ENCODE results near the gene IFT27.

IFT27 gene

GRCh38 chr22:36775964-36776669 lies at the start of gene IFT27:
IFT27 (minus strand) TSS chr22:36776119; CDS start chr22:36775707, 412 bp downstream.
- peak; percentile 100 for DNase-seq (ENCODE audit: low read depth)

GRCh38 chr22:36824655-36825054 lies 48.7 kb upstream of the IFT27 start:
- DNase-seq (ENCODE audit: low read depth): no peak

GRCh38 chr22:36823186-36823839 lies 47.4 kb upstream of the IFT27 start:
- DNase-seq (ENCODE audit: low read depth): peak; percentile 6

GRCh38 chr22:36822581-36822980 lies 46.7 kb upstream of the IFT27 start:
- no peak for DNase-seq (ENCODE audit: low read depth)

- no peak for DNase-seq (ENCODE audit: low read depth)
Observed at GRCh38 chr22:36819112-36819511, 43.2 kb upstream of the IFT27 start.

GRCh38 chr22:36818010-36818642 lies 42.2 kb upstream of the IFT27 start:
- DNase-seq (ENCODE audit: low read depth): no peak

- DNase-seq (ENCODE audit: low read depth): no peak
Observed at GRCh38 chr22:36817525-36817848, 41.6 kb upstream of the IFT27 start.

GRCh38 chr22:36816636-36817524 lies 41.0 kb upstream of the IFT27 start, which contains the start of gene PVALB:
PVALB (minus strand) TSS chr22:36817035; CDS start chr22:36817005, 30 bp downstream.
- peak; percentile 9 for DNase-seq (ENCODE audit: low read depth)

GRCh38 chr22:36816339-36816635 lies 40.4 kb upstream of the IFT27 start:
- DNase-seq (ENCODE audit: low read depth): no peak

- DNase-seq (ENCODE audit: low read depth): no peak
Observed at GRCh38 chr22:36815558-36816338, 39.8 kb upstream of the IFT27 start.

- no peak for DNase-seq (ENCODE audit: low read depth)
Observed at GRCh38 chr22:36814801-36815200, 38.9 kb upstream of the IFT27 start.

GRCh38 chr22:36811094-36811800 lies 35.3 kb upstream of the IFT27 start:
- DNase-seq (ENCODE audit: low read depth): no peak

GRCh38 chr22:36809351-36809750 lies 33.4 kb upstream of the IFT27 start:
- no peak for DNase-seq (ENCODE audit: low read depth)

GRCh38 chr22:36808721-36809344 lies 32.9 kb upstream of the IFT27 start:
- no peak for DNase-seq (ENCODE audit: low read depth)

- DNase-seq (ENCODE audit: low read depth): peak; percentile 39
Observed at GRCh38 chr22:36807627-36808026, 31.7 kb upstream of the IFT27 start.

GRCh38 chr22:36806835-36807234 lies 30.9 kb upstream of the IFT27 start:
- DNase-seq (ENCODE audit: low read depth): peak; percentile 32

GRCh38 chr22:36803358-36803757 lies 27.4 kb upstream of the IFT27 start:
- DNase-seq (ENCODE audit: low read depth): no peak

- no peak for DNase-seq (ENCODE audit: low read depth)
Observed at GRCh38 chr22:36798674-36799066, 22.8 kb upstream of the IFT27 start.

- no peak for DNase-seq (ENCODE audit: low read depth)
Observed at GRCh38 chr22:36797911-36798673, 22.2 kb upstream of the IFT27 start.

GRCh38 chr22:36797374-36797773 lies 21.5 kb upstream of the IFT27 start:
- DNase-seq (ENCODE audit: low read depth): no peak

All from amniotic epithelial cell (primary cell).